ENCODE data around the gene FBXO10. TPM values are rescaled to one million over a fixed set of nuclear protein-coding genes. Genes with fewer than 3 reads are reported as not detected.

FBXO10 gene
- total and polyA plus RNA-seq, 2 experiments from 2014 or later: 3.4 to 13.4 TPM

DNA sequence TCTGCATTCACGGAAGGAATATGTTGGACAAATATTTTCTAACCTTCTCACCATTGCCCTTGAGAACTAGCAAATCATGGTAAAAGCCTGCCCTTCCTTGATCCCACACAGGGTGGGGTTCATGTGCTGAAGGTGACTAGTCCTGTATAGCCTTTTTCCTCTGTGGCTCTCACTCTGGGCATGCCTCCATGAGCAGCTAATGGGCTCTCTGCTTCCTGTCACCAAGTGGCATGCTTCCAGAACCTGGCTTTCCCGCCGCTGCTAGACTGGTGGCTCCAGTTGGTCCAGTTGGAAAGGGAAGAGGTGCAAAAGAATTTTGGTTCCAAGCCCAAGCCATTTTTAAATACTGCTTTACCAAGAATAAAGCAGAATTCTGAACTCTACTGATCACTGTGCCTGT is 35.5 kb downstream of the FBXO10 start:
- no peak for TF ChIP-seq POLR2AphosphoS5 (IDR thresholded peaks at IDR 0.05; ENCODE audit: low read depth)
- no peak overlapping the region for H3K27ac ChIP-seq (ENCODE audit: low read depth)
- no peaks in the 10 kb centered on the region for H3F3A ChIP-seq (replicated peaks; ENCODE audit: low read depth)
- H3K27me3 Mint-ChIP-seq (ENCODE audit: insufficient read depth, low read depth, poor library complexity): peaks cover 1% of the 10 kb centered on the region
- H3K9me3 Mint-ChIP-seq: no peaks in the 10 kb centered on the region
- H3K4me3 ChIP-seq: no peak overlapping the region
- H3K4me3 Mint-ChIP-seq: no peak overlapping the region
- no peak for DNase-seq (ENCODE audit: low spot score)
- H2AFZ ChIP-seq: no peak overlapping the region
- H3K27me3 ChIP-seq (ENCODE audit: insufficient read depth): no peaks in the 10 kb centered on the region
- H3K27ac Mint-ChIP-seq: no peak overlapping the region
- H3K4me2 ChIP-seq: no peak overlapping the region
- no peaks in the 10 kb centered on the region for H3K4me1 ChIP-seq (ENCODE audit: insufficient read depth)
- H3K36me3 Mint-ChIP-seq (ENCODE audit: low read depth): peaks cover 29% of the 10 kb centered on the region
- no peaks in the 10 kb centered on the region for H3K9me2 ChIP-seq (ENCODE audit: insufficient read depth)
- H3K4me1 Mint-ChIP-seq: no peaks in the 10 kb centered on the region
- ATAC-seq: no peak
- H3K79me2 ChIP-seq (replicated peaks; ENCODE audit: insufficient read depth): no peaks in the 10 kb centered on the region
- peaks cover 5% of the 10 kb centered on the region; the same call in 1 of the 2 replicates for H3K36me3 ChIP-seq (ENCODE audit: insufficient read depth)
- H4K20me1 ChIP-seq (replicated peaks; ENCODE audit: insufficient read depth): no peaks in the 10 kb centered on the region; the same call in 1 of the 2 replicates

GRCh38 chr9:37539634-37540033 is 36.5 kb downstream of the FBXO10 start:
- H3K79me2 ChIP-seq (replicated peaks; ENCODE audit: insufficient read depth): no peaks in the 10 kb centered on the region
- H2AFZ ChIP-seq: no peak overlapping the region
- no peak for DNase-seq (ENCODE audit: low spot score)
- H3K36me3 ChIP-seq (ENCODE audit: insufficient read depth): peaks cover 5% of the 10 kb centered on the region; the same call in 1 of the 2 replicates
- Mint-ChIP-seq H3K9me3 (no peaks in the 10 kb centered on the region), H3K4me3 (no peak overlapping the region), H3K4me1 (no peaks in the 10 kb centered on the region), H3K27ac (no peak overlapping the region), H3K36me3 (ENCODE audit: low read depth) (peaks cover 29% of the 10 kb centered on the region), H3K27me3 (ENCODE audit: insufficient read depth, low read depth, poor library complexity) (no peaks in the 10 kb centered on the region)
- TF ChIP-seq POLR2AphosphoS5 (IDR thresholded peaks at IDR 0.05; ENCODE audit: low read depth) (no peak), EZH2 (IDR thresholded peaks at IDR 0.05; ENCODE audit: low read depth, unreplicated experiment) (no peak), ETS1 (IDR thresholded peaks at IDR 0.05) (no peak)
- H3K27ac ChIP-seq (ENCODE audit: low read depth): no peak overlapping the region
- no peaks in the 10 kb centered on the region for H3K27me3 ChIP-seq (ENCODE audit: insufficient read depth)
- H3K4me1 ChIP-seq (ENCODE audit: insufficient read depth): no peaks in the 10 kb centered on the region
- no peaks in the 10 kb centered on the region for H3K9me2 ChIP-seq (ENCODE audit: insufficient read depth)
- ATAC-seq: no peak
- H3F3A ChIP-seq (replicated peaks; ENCODE audit: low read depth): no peaks in the 10 kb centered on the region
- no peaks in the 10 kb centered on the region; the same call in 1 of the 2 replicates for H4K20me1 ChIP-seq (replicated peaks; ENCODE audit: insufficient read depth)
- no peak overlapping the region for H3K4me2 ChIP-seq
- no peak overlapping the region for H3K4me3 ChIP-seq

GRCh38 chr9:37538099-37538498 is 38.1 kb downstream of the FBXO10 start:
- no peak overlapping the region for H3K4me3 ChIP-seq
- no peaks in the 10 kb centered on the region for H3K4me1 ChIP-seq (ENCODE audit: insufficient read depth)
- no peaks in the 10 kb centered on the region for H3F3A ChIP-seq (replicated peaks; ENCODE audit: low read depth)
- Mint-ChIP-seq H3K27ac (no peak overlapping the region), H3K4me3 (no peak overlapping the region), H3K9me3 (no peaks in the 10 kb centered on the region), H3K4me1 (no peaks in the 10 kb centered on the region), H3K36me3 (ENCODE audit: low read depth) (peaks cover 29% of the 10 kb centered on the region), H3K27me3 (ENCODE audit: insufficient read depth, low read depth, poor library complexity) (no peaks in the 10 kb centered on the region)
- DNase-seq (ENCODE audit: low spot score) (no peak), ATAC-seq (no peak)
- H3K27me3 ChIP-seq (ENCODE audit: insufficient read depth): no peaks in the 10 kb centered on the region
- H3K4me2 ChIP-seq: no peak overlapping the region
- H3K79me2 ChIP-seq (replicated peaks; ENCODE audit: insufficient read depth): no peaks in the 10 kb centered on the region
- H2AFZ ChIP-seq: no peak overlapping the region
- no peak overlapping the region for H3K27ac ChIP-seq (ENCODE audit: low read depth)
- H3K9me2 ChIP-seq (ENCODE audit: insufficient read depth): no peaks in the 10 kb centered on the region
- peaks cover 5% of the 10 kb centered on the region; the same call in 1 of the 2 replicates for H3K36me3 ChIP-seq (ENCODE audit: insufficient read depth)
- H4K20me1 ChIP-seq (replicated peaks; ENCODE audit: insufficient read depth): no peaks in the 10 kb centered on the region; the same call in 1 of the 2 replicates
- TF ChIP-seq CTCF (conservative IDR thresholded peaks at IDR 0.05; ENCODE audit: low read depth in 2 of 2): no peak
- TF ChIP-seq ZNF462 (CRISPR knock-in tag; IDR thresholded peaks at IDR 0.05): no peak
- TF ChIP-seq POLR2AphosphoS5 (IDR thresholded peaks at IDR 0.05; ENCODE audit: low read depth): no peak
- TF ChIP-seq JUNB (IDR thresholded peaks at IDR 0.05; ENCODE audit: unreplicated experiment): no peak
- no peak for TF ChIP-seq ZNF114 (CRISPR knock-in tag; IDR thresholded peaks at IDR 0.05)
- no peak for TF ChIP-seq EZH2 (IDR thresholded peaks at IDR 0.05; ENCODE audit: low read depth, unreplicated experiment)

All from GM23338 (cell line).